ENCODE measurements around the gene DCAF10.
"Not testable (repeated sequence)": the region's sequence is repeated elsewhere in the genome, so short reads cannot be mapped to it uniquely, and the experiment has no call there.

Gene DCAF10

GRCh38 chr9:37800631-37801286 is at the start of gene DCAF10:
TSS of gene DCAF10 (plus strand) at chr9:37800797. CDS start at chr9:37800867, 70 bp downstream.
- peak within 1 kb of the TSS; percentile 91 for H3K4me3 ChIP-seq (ENCODE audit: low read depth, low read length)
- no peak for TF ChIP-seq CTCF (IDR thresholded peaks at IDR 0.05; ENCODE audit: low read depth, low read length)

GRCh38 chr9:37751186-37751585 is 49.4 kb upstream of the DCAF10 start:
- no peak overlapping the region for H3K4me3 ChIP-seq (ENCODE audit: low read depth, low read length)
- no peak for TF ChIP-seq CTCF (IDR thresholded peaks at IDR 0.05; ENCODE audit: low read depth, low read length)

GRCh38 chr9:37751704-37752103 is 48.9 kb upstream of the DCAF10 start:
- H3K4me3 ChIP-seq (ENCODE audit: low read depth, low read length), result not testable (repeated sequence)

GRCh38 chr9:37752112-37752511 is 48.5 kb upstream of the DCAF10 start:
- H3K4me3 ChIP-seq (ENCODE audit: low read depth, low read length), result not testable (repeated sequence)

- peak overlapping the region; percentile 78 for H3K4me3 ChIP-seq (ENCODE audit: low read depth, low read length)
- no peak for TF ChIP-seq CTCF (IDR thresholded peaks at IDR 0.05; ENCODE audit: low read depth, low read length)
Observed at GRCh38 chr9:37752642-37753488, 47.7 kb upstream of the DCAF10 start.

- H3K4me3 ChIP-seq (ENCODE audit: low read depth, low read length), result peak within 1 kb of the TSS; percentile 78
- no peak for TF ChIP-seq CTCF (IDR thresholded peaks at IDR 0.05; ENCODE audit: low read depth, low read length)
Observed at GRCh38 chr9:37753489-37754190, 47.0 kb upstream of the DCAF10 start, which contains the start of gene TRMT10B. TSS of gene TRMT10B (plus strand) at chr9:37753805. CDS start at chr9:37761932, 8,127 bp downstream.

- H3K4me3 ChIP-seq (ENCODE audit: low read depth, low read length), result no peak overlapping the region
- TF ChIP-seq CTCF (IDR thresholded peaks at IDR 0.05; ENCODE audit: low read depth, low read length), result no peak
Observed at GRCh38 chr9:37758747-37759146, 41.9 kb upstream of the DCAF10 start.
